ENCODE results near the gene COL16A1. TPM values are rescaled to one million over a fixed set of nuclear protein-coding genes. Genes with fewer than 3 reads are reported as not detected.

Gene COL16A1
- total RNA-seq, 4 donors from 2014 or later = 76.5 to 292 (median 177) TPM

DNA sequence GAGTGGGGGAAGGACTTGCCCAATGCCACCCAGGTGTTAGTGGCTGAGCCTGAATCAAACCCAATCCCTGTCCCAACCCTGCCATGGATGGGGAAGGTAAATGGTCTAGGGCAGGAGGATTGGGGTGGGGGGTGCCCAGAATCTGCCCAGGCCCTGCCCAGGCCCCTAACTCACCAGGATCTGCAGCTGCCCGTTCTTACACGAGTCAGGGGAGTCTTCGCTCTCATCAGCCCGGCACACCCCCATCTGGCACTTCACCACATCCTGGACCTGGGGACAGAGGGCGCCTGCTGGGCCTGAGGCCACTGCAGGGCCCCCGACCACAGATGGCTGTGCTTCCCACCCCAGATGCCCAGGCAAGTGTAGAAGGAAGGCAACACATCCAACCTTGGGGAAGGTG is 28.5 kb upstream of the COL16A1 start:
- Histone ChIP-seq H3K27me3 (no peaks in the 10 kb centered on the region), H3K27ac (no peak overlapping the region), H3K4me1 (no peaks in the 10 kb centered on the region), H3K36me3 (no peaks in the 10 kb centered on the region), H3K9me3 (no peaks in the 10 kb centered on the region), H3K4me3 (no peak overlapping the region)
- DNase-seq = no peak
- no peak for TF ChIP-seq POLR2A (IDR thresholded peaks at IDR 0.05)
- TF ChIP-seq, protein P1, sequence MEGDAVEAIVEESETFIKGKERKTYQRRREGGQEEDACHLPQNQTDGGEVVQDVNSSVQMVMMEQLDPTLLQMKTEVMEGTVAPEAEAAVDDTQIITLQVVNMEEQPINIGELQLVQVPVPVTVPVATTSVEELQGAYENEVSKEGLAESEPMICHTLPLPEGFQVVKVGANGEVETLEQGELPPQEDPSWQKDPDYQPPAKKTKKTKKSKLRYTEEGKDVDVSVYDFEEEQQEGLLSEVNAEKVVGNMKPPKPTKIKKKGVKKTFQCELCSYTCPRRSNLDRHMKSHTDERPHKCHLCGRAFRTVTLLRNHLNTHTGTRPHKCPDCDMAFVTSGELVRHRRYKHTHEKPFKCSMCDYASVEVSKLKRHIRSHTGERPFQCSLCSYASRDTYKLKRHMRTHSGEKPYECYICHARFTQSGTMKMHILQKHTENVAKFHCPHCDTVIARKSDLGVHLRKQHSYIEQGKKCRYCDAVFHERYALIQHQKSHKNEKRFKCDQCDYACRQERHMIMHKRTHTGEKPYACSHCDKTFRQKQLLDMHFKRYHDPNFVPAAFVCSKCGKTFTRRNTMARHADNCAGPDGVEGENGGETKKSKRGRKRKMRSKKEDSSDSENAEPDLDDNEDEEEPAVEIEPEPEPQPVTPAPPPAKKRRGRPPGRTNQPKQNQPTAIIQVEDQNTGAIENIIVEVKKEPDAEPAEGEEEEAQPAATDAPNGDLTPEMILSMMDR (IDR thresholded peaks at IDR 0.05) = no peak
- intact Hi-C loops (cut with DNase I; ENCODE audit: low total_unique reads) = no loop called here

GRCh38 chr1:31731049-31731565 is 27.3 kb upstream of the COL16A1 start:
- Histone ChIP-seq H3K4me3 (no peak overlapping the region), H3K27me3 (no peaks in the 10 kb centered on the region), H3K36me3 (no peaks in the 10 kb centered on the region), H3K27ac (no peak overlapping the region), H3K9me3 (no peaks in the 10 kb centered on the region), H3K4me1 (no peaks in the 10 kb centered on the region)
- DNase-seq = no peak
- intact Hi-C loops (cut with DNase I; ENCODE audit: low total_unique reads) = no loop called here
- TF ChIP-seq, protein P1 (IDR thresholded peaks at IDR 0.05) = no peak
- TF ChIP-seq POLR2A (IDR thresholded peaks at IDR 0.05) = no peak

- H3K4me3 ChIP-seq = no peak overlapping the region
- H3K27ac ChIP-seq = no peak overlapping the region
- no peaks in the 10 kb centered on the region for H3K27me3 ChIP-seq
- DNase-seq = no peak
- intact Hi-C loops (cut with DNase I; ENCODE audit: low total_unique reads) = no loop called here
- H3K36me3 ChIP-seq = no peaks in the 10 kb centered on the region
- TF ChIP-seq POLR2A (IDR thresholded peaks at IDR 0.05) = no peak
- TF ChIP-seq, protein P1 (IDR thresholded peaks at IDR 0.05) = no peak
- H3K4me1 ChIP-seq = no peaks in the 10 kb centered on the region
- H3K9me3 ChIP-seq = no peaks in the 10 kb centered on the region
These were observed 26.7 kb upstream of the COL16A1 start for GRCh38 chr1:31730336-31731048.

GRCh38 chr1:31727849-31728248 is 24.0 kb upstream of the COL16A1 start:
- no peaks in the 10 kb centered on the region for H3K9me3 ChIP-seq
- H3K27me3 ChIP-seq = no peaks in the 10 kb centered on the region
- intact Hi-C loops (cut with DNase I; ENCODE audit: low total_unique reads) = no loop called here
- H3K4me1 ChIP-seq = no peaks in the 10 kb centered on the region
- no peak overlapping the region for H3K27ac ChIP-seq
- no peak for DNase-seq
- no peak overlapping the region for H3K4me3 ChIP-seq
- TF ChIP-seq, protein P1 (IDR thresholded peaks at IDR 0.05) = no peak
- TF ChIP-seq POLR2A (IDR thresholded peaks at IDR 0.05) = no peak
- no peaks in the 10 kb centered on the region for H3K36me3 ChIP-seq

- TF ChIP-seq POLR2A (IDR thresholded peaks at IDR 0.05) = no peak
- TF ChIP-seq, protein P1 (IDR thresholded peaks at IDR 0.05) = no peak
- H3K4me3 ChIP-seq = no peak overlapping the region
- intact Hi-C loops (cut with DNase I; ENCODE audit: low total_unique reads) = no loop called here
These were observed 23.4 kb upstream of the COL16A1 start for GRCh38 chr1:31727195-31727594.

More at GRCh38 chr1:31727195-31727594, 23.4 kb upstream of the COL16A1 start:
- no peak for DNase-seq
- Histone ChIP-seq H3K27ac (no peak overlapping the region), H3K36me3 (no peaks in the 10 kb centered on the region), H3K9me3 (no peaks in the 10 kb centered on the region), H3K4me1 (no peaks in the 10 kb centered on the region), H3K27me3 (no peaks in the 10 kb centered on the region)

Data from uterus (tissue), 4 donors.